AML-193 (cell line): ENCODE results near the gene PHF11.

Source experiments
- DNase-seq, 2 experiments: peaks; one replicate each; lab custom pipeline; 2025; lab: John Stamatoyannopoulos, UW

PHF11 gene

DNA sequence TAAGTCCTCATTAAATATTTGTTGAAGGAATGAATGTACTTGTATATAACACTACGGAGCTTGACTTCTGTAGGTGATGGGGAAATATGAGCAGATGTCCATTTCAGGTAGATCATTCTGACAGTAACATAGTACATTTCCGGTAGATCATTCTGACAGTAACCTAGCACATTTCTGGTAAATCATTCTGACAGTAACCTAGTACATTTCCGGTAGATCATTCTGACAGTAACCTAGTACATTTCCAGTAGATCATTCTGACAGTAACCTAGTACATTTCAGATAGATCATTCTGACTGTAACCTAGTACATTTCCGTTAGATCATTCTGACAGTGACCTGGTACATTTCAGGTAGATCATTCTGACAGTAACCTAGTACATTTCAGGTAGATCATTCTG, 2.5 kb downstream of the PHF11 start:
- DNase-seq: no peak

DNA sequence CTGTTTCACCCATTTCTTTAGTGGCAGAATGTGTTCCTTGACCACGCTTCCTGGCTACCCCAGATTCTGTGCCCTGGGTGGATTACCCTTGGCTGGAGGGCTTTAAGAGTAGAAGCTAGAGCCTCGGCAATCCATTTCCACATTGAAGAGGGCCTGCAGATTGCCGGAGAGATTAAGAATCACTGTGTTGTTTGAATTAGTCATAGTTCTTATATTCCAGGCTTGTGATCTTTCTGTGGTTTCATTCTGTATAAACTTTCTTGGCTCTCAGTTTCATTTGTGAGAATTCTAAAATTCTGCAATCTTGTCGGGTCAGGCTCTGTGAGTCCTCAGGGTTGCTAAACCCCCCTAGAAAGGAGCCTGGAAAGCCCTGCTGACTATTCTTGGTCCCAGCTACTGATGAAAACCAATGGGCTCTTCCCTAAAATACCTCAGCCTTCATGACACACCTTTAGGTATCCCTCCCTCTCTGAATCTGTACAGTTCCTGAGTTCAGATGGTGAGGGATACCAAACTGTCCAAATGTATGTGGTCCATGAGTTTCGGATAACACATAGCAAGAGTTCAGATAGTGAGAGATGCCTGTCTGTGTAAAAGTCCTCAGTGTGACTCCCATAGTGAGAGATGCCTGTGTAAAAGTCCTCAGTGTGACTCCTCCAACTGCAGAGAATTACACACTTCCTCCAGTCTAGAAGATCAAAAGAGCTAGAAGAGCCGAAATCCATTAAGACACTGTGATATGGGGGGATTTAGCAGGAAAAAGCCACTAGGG, 4.3 kb downstream of the PHF11 start:
- no peak for DNase-seq

DNA sequence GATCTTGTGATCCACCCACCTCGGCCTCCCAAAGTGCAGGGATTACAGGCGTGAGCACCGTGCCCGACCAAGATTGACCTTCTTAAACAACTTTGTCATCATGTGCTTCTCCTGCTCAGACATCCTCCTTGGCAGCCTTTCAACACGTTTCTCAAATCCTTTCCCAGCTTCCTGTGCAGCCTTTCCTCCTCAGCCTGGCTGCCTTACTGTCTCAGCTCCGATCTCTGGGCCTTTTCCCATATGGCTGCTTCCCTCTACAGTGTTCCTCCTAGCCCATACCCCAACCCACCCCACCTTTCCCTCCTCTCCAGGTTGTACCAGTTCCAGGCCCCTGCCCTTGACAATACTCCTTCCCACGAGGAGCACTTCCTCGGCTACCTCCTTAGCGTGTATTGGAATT, 7.2 kb downstream of the PHF11 start:
- no peak for DNase-seq

DNA sequence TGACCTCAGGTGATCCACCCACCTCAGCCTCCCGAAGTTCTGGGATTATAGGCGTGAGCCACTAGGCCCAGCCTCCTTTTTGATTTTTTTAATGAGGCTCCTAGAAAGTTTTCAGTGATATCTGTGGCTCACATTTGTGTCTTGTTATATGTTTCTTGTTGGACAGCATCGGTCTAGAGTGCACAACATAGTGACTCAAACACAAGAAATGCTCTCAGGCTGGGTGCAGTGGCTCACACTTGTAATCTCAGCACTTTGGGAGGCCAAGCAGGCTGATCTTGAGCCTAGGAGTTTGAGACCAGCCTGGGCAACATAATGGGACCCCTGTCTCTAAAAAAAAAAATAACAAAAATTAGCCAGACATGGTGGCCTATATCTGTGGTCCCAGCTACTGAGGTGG, 8.2 kb downstream of the PHF11 start:
- DNase-seq: no peak

DNA sequence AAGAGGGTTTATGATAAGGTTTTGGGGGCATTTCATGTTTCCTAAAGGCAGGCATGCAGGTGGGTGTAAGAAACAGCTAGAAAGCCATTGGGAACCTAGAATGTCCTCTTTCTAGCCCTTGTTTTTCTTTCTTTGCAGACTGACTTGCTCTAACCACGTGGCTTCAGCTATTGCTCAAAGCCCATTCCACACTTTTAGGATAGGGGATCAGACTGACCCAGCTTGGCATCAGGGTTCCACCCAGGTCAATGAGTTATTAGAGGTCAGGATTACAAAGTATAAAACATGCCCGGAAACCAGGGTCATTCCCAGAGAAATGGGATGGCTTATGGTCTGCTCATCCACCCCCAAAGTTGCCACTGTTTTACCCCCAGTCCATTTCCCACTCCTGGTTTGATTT, 16.8 kb downstream of the PHF11 start:
- no peak for DNase-seq

DNA sequence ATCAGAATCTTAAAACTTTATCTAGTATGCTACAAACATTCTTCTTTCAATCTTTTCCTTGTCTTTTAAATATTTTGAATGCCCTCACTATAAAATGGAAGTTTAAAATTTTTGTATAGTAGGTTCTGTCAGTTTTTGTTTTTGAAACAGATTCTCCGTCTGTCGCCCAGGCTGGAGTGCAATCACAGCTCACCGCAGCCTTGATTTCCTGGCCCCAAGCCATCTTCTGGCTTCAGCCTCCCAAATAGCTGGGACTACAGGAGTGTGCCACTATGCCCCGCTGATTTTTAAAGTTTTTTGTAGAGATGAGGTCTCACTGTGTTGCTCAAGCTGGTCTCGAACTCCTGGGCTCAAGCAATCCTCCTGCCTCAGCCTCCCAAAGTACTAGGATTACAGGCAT, 20.7 kb downstream of the PHF11 start:
- no peak for DNase-seq

DNA sequence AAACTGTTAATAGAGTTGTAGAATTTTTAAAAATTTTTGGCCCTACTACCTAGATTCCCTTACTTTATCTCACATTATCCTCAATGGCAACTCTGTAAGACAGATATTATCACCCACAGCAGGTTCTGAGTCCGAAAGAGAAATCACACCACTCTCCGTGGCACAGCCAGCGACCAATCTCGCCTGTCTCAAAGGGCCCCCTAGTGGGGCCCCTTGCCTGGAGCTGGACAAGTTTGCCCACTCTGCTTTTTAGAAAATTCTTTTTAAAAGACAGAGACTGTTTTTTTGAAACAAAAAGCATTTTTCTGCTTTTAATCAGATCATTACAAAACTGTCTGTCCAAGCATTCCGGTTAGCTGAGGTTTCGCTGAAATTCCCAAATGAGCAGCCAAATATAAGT, 21.7 kb downstream of the PHF11 start:
- no peak for DNase-seq

DNA sequence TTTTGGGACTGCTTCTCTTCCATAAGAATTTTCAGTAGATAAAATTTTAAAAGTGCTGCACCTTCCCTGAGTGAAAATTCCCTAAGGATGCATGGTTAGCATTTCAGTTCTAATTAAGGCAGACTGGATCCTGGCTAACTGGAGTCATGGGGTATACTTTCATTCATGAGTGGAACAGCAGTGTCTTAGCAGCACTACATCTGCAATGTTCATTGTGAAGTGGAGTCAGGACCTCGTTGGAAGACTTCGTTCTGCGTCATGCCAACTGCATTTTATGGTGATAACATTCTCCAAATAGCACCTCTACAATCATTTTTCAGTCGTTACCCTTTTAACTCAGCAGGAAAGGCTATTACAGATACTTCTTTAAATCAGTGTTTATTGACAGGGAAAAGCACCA, 25.5 kb downstream of the PHF11 start:
- no peak for DNase-seq

DNA sequence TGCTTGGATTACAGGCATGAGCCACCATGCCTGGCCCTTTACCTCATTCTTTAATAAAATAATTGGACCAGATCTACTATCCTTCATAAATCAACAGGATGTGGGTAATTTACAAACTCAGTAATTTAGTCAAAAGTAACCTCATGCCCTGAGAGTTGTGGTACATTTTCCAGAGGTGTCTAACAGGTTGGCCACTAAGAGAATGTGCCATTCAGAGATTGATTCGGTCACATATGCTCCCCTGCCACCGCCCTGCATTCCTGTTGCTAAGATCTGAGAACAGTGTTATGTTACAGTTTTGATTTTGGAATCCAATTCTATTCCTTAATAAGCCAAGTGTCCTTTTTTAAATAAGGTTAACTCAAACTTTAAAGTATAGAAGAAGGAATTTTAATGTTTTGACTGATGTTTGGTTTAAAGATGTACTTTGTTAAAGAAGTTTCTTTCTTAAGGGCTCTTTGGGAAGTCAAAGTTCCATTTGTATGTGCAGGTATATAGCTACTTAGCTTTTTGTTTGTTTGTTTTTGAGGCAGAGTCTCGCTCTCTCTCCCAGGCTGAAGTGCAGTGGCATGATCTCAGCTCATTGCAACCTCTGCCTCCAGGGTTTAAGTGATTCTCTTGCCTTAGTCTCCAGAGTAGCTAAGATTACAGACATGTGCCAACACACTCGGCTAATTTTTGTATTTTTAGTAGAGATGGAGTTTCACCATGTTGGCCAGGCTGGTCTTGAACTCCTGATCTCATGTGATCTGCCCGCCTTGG, 29.2 kb downstream of the PHF11 start:
- DNase-seq: no peak

DNA sequence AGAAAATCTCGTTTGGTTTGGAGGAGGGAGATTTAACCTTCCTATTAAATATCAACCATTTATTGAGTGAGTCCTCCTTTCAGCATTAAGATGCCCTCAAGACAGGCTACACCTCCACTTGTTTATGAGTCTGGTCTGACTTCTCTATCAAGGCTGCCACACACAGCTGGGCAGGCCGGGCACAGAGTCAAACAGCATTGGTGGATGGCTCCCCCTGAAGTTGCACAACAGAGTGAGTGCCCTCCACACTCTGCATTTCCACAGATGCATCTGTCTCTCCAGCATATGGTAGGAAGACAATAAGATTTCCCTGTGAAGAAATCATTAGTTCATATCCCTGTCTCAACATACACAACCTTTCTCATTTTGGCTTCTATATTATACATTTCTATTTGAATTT, 31.4 kb downstream of the PHF11 start:
- DNase-seq: no peak

DNA sequence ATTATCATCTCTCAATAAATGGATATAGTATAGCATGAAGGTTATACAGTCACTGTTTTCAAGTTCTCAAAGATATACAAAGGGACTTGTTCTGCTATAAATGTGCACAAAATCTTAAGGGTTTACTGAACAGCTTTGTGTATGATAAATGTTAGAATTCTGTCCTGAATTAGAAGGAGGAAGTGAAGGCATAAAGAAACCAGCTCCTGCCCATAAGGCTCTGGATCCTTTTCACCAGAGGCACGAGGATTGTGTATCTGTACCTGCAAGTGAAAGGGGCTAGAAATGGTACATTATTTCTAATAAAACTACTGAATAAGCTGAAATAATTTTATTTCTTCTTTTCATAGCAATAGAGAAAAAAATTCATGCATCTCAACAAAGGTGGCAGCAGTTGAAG, 32.4 kb downstream of the PHF11 start:
- no peak for DNase-seq

DNA sequence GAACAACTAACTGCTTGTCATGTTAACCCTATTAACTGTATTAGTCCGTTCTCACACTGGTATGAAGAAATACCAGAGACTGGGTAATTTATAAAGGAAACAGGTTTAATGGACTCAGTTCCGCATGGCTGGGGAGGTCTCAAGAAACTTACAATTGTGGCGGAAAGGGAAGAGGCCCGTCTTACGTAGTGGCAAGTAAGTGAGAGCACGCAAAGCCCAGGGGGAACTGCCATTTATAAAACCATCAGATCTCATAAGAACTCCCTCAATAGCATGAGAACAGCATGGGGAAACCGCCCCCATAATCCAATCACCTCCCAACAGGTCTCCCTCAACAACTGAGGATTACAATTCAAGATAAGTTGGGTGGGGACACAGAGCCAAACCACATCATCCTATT, 34.7 kb downstream of the PHF11 start:
- DNase-seq: no peak

DNA sequence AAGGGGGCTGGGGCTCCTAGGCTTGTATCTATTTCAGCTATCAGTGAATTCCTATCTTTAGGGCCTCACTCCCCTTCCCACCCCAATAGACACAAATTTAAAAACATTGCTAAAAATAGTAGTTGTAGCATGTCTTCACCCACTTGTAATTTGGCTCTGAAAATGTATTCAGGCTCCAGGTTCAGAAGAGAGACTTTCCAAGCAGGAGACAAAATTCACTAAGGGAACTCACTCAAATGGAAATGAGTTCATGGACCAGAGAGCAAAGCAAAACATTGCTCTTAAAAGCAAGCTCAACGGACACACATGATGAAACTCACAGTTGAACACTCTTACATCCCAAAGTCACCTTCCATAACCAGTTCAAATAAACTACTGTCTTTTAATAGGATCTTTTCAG, 36.8 kb downstream of the PHF11 start:
- DNase-seq: no peak

DNA sequence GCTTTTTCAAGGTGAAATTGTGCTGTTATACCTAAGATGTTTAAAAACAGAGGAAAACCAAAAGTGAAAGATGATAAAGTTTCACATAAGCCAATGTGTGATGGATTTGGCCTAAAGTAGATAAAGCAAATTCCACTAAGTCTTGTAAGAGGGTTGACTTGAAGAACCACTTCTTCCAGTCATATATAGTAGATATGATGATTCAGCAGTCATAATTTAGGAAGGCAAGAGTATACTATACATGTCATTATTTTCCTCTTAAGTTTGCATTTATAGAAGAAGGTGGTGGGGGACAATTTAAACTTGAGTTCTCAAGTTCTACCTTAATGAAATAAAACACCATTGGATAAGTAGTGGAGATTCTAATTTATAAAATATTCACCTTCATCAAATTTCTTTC, 37.3 kb downstream of the PHF11 start:
- DNase-seq: no peak

DNA sequence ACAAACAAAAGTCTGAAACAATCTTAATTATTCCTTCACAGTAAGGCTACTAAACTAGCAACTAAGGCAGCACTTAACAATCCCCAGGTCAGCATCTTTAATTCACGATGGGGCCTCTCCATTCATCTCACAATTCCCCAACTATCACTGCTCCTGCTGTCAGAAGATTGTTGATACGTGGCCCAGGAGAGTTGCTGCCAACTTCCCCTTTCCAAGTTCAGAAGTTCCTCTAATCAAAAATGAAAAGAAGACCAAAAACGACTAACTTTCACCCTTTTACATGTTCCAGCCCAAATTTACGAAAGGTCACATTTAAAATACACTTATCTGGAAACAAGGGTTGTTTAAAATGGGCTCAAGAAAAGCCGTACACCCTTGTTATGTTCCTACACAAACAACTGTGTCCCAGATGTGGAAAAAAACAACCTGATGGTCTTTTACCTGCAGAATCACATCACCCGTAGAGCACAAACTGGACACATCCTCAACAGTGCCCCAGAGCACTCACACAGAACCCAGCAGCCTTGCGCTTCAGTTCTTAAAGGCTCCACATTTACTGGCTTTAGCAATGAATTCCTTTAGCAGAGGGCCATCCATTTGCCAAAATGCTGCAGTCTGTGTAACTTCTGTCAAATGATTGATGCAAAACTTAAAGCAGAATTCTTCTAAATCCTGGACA, 38.0 kb downstream of the PHF11 start:
- peak; percentile 30 to 53 for DNase-seq

DNA sequence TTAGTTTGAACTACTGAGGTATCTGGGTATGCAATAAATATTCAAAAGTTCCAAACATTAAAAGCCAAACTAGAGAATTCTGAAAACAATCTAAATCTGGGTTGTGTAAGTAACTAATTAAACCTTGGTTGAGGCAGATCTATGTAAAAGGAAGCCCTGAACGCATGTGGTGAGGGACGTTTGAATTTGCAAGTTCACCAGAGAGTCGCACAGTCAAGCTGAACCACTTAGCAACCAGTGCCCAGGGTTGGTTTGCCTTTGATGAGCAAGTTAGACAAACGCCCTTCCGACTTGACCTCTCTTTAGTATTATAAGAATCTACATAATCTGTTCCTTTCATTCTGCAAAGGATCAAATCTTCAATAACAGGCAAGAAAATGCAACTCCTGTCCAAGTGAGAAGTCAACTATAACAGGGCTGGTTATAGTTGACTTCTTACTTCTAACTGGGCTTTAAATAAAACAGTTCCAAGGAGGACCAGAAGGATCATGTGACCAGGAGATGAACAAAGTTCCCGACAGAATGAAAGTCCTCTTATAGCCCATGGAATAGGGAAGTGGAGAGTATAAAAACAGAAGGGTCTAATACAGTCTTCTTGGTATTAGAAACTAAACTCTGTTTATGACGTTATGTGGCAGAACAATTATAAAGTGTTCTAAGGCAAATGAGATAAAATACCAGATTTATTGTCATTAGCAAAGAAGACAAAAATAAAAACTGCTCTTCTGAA, 40.6 kb downstream of the PHF11 start:
- no peak for DNase-seq

DNA sequence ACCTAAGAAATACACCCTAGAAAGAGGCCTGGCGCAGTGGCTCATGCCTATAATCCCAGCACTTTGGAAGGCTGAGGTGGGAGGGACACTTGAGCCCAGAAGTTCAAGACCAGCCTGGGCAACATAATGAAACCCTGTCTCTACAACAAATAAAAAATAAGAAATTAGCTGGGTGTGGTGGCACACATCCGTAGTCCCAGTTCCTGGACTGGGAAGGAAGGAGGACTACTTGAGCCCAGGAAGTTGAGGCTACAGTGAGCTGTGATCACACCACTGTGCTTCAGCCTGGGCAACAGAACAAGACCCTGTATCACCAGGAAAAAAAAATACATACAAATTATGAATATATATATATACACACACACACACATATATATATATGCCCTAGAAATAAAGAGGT, 42.7 kb downstream of the PHF11 start:
- no peak for DNase-seq

DNA sequence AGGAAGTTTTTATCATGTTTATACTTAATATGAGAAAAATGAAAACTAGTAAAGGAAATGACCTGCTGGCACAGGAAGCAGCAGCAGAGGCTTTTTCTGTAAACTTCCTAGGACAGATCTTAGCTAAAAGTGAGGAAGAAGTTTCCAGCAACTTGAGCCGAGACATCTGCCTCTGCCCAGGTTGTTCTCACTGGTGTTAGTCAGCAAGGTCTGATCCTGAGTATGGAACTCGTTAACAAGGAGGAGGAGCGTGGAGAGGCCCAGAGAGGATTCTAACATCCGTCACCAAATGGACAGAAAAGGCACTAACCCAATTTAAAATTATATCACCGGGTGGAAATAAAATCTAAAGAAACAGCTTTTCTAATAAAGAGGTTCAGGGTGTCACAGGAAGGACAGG, 43.6 kb downstream of the PHF11 start:
- DNase-seq: no peak

DNA sequence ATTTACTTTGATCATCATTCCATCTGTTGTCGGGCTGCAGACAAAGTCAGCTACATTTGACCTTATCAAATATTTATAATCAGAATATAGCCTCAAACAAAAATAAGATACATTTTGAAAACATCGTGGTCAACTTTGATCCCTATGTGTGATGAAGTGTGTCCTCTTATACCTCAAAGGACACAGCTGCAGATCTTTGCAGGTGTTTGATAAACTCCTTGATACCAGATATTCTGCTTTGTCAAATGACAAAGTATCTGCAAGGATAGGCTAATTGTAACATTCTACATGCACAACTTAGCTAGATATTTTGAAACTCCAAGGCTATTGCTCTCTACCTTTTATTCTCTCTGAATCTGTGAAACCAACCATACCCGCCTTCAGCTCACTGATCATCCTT, 44.0 kb downstream of the PHF11 start:
- DNase-seq: no peak

DNA sequence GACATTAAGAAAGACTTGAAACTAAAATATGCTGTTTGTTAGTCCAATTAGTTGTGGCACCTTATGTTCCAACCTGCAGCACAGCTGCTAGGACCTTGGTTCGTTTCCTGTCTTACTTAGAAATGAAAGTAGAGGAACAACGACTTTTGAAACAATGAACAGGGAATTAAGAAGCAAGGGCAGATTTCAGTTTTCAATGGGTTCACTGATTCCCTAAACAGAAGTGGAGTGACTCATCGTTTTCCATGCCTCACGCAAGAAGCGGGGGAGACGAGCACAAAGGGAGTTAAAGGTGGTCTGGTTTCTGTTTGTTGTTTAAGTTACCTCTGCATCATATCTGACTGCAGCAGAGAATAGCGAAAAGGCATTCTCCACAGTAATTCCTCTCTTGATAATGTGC, 44.8 kb downstream of the PHF11 start:
- DNase-seq: no peak

DNA sequence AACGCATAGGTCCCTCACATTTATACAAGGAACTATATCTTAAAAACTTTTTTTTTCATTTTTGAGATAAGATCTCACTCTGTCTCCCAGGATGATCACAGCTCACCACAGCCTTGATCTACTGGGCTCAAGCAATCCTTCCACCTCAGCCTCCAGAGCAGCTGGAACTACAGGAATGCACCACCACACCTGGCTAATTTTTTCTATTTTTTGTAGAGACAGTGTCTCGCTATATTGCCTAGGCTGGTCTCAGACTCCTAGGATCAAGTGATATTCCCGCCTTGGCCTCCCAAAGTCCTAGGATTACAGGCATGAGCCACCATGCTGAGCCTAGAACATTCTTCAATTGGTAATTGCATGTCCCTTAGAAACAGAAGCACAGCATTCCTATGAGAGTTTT, 47.9 kb downstream of the PHF11 start:
- DNase-seq: no peak

DNA sequence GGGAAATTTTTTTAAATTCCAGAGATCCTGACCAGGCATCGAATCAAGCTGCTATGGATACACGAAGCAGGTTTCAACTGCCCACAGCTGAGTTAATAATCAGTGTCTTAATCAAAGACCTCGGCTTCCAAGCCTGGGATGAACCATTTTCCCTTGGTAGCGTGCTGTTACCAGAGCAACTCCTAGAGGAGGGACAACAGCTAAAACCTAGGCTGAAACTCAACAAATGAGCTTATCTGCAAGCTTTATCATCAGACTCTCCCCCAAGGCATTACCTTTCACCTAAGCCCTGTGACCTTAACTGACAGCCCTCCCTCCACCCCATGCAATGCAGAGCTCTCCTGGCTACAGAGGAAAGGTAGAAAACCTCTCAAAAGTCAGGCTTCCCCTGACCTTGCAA, 49.9 kb downstream of the PHF11 start:
- DNase-seq: no peak

DNA sequence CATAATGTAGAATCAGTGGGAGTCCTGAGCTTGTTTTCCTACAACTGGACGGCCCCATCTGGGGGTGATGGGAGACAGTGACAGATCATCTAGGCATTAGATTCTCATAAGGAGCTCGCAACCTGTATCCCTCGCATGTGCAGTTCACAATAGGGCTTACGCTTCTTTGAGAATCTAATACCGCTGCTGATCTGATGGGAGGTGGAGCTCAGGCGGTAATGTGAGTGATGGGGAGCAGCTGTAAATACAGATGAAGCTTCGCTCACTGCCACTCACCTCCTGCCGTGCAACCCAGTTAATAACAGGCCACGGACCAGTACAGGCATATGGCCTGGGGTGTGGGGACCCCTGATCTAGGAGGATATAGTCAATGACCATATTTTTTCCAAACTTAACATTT, 50.8 kb downstream of the PHF11 start:
- no peak for DNase-seq
